CD14-positive monocyte (primary cell): ENCODE results near the gene MUC16. TPM values are rescaled to one million over a fixed set of nuclear protein-coding genes. Genes with fewer than 3 reads are reported as not detected.

Experiments
- DNase-seq, 3 donors: peaks; one replicate each; pipeline ENCODE4 v3.0.0-alpha.2; 2011 to 2022
- H2AFZ ChIP-seq: 2 replicates; pipeline ENCODE4 v1.6.0; 2012; ENCODE audit warnings: mild to moderate bottlenecking, low read depth, low read length, inconsistent platforms; ENCODE audit not compliant: insufficient read depth, poor library complexity, severe bottlenecking
- H3K27ac ChIP-seq, 2 donors: 1 replicate in 1 of 2; 2 replicates in 1 of 2; pipeline ENCODE4 v1.5.1; 2012 to 2013; ENCODE audit warnings: low read length in 2 of 2, control low read depth in 1 of 2, inconsistent platforms in 1 of 2, low read depth in 1 of 2, mild to moderate bottlenecking in 1 of 2
- H3K27me3 ChIP-seq, 2 donors: one replicate each; pipeline versions ENCODE4 v1.6.0 to v1.6.1; 2011 to 2013; ENCODE audit warnings: low read length in 2 of 2; ENCODE audit not compliant: control insufficient read depth in 2 of 2, insufficient read depth in 2 of 2
- H3K36me3 ChIP-seq, 2 donors: replicated peaks in 1 of 2; 1 replicate in 1 of 2; 2 replicates in 1 of 2; pipeline versions ENCODE4 v1.5.1 to v1.6.1; 2012 to 2013; ENCODE audit warnings: low read length in 2 of 2, control low read depth in 1 of 2, inconsistent platforms in 1 of 2, mild to moderate bottlenecking in 1 of 2; ENCODE audit not compliant: insufficient read depth in 2 of 2, control insufficient read depth in 1 of 2
- H3K4me1 ChIP-seq, 2 donors: 1 replicate in 1 of 2; 2 replicates in 1 of 2; pipeline versions ENCODE4 v1.5.1 to v1.6.1; 2012 to 2013; ENCODE audit warnings: low read length in 2 of 2, control low read depth in 1 of 2, inconsistent platforms in 1 of 2, mild to moderate bottlenecking in 1 of 2, moderate library complexity in 1 of 2; ENCODE audit not compliant: insufficient read depth in 2 of 2, control insufficient read depth in 1 of 2
- H3K4me2 ChIP-seq: replicated peaks from 2 replicates; pipeline ENCODE3; 2012; ENCODE audit warnings: low read length, moderate library complexity, mild to moderate bottlenecking; ENCODE audit not compliant: poor library complexity, severe bottlenecking; ENCODE audit errors: extremely low read depth
- H3K4me3 ChIP-seq, 3 experiments: fragments of 200-600 bp in 1 of 3; sonication (generic) in 1 of 3; replicated peaks in 1 of 3; 1 replicate in 2 of 3; 2 replicates in 1 of 3; pipeline ENCODE4 v1.5.1; 2011 to 2013; ENCODE audit warnings: low read length in 3 of 3, mild to moderate bottlenecking in 3 of 3, control low read depth in 2 of 3, low read depth in 2 of 3, inconsistent platforms in 1 of 3, moderate library complexity in 1 of 3
- H3K79me2 ChIP-seq: 2 replicates; pipeline ENCODE4 v1.6.0; 2012; ENCODE audit warnings: mild to moderate bottlenecking, control low read depth, inconsistent platforms, low read length, moderate library complexity; ENCODE audit not compliant: insufficient read depth
- H3K9ac ChIP-seq: 2 replicates; pipeline ENCODE4 v1.6.0; 2017; ENCODE audit warnings: low read length, mild to moderate bottlenecking; ENCODE audit not compliant: insufficient read depth, poor library complexity, severe bottlenecking
- H3K9me3 ChIP-seq, 2 donors: replicated peaks in 1 of 2; 1 replicate in 1 of 2; 2 replicates in 1 of 2; pipeline versions ENCODE4 v1.5.1 to v1.6.1; 2012 to 2013; ENCODE audit warnings: low read length in 2 of 2, control low read depth in 1 of 2; ENCODE audit not compliant: control insufficient read depth in 1 of 2, insufficient read depth in 1 of 2
- H4K20me1 ChIP-seq: 2 replicates; pipeline ENCODE4 v1.6.0; 2012; ENCODE audit warnings: mild to moderate bottlenecking, low read length, control low read depth, moderate library complexity; ENCODE audit not compliant: insufficient read depth
- H3K27ac Mint-ChIP-seq, 7 donors: one replicate each; pipeline ENCODE4 v1.8.0; 2020; ENCODE audit warnings: mild to moderate bottlenecking in 7 of 7, mixed read lengths in 7 of 7, moderate library complexity in 6 of 7, inconsistent platforms in 2 of 7
- H3K27me3 Mint-ChIP-seq, 3 donors: one replicate each; pipeline ENCODE4 v1.8.0; 2021 to 2022; ENCODE audit warnings: low read depth in 3 of 3, mild to moderate bottlenecking in 3 of 3, mixed read lengths in 3 of 3, moderate library complexity in 3 of 3, inconsistent platforms in 1 of 3
- H3K36me3 Mint-ChIP-seq, 2 donors: one replicate each; pipeline ENCODE4 v1.8.0; 2020; ENCODE audit warnings: mixed read lengths in 2 of 2, inconsistent platforms in 1 of 2, mild to moderate bottlenecking in 1 of 2
- H3K4me1 Mint-ChIP-seq: one replicate; pipeline ENCODE4 v1.8.0; 2020; ENCODE audit warnings: mild to moderate bottlenecking, mixed read lengths
- H3K4me3 Mint-ChIP-seq, 2 donors: one replicate each; pipeline ENCODE4 v1.8.0; 2020; ENCODE audit warnings: mild to moderate bottlenecking in 2 of 2, mixed read lengths in 2 of 2, moderate library complexity in 1 of 2
- H3K9me3 Mint-ChIP-seq, 7 donors: one replicate each; pipeline ENCODE4 v1.8.0; 2020 to 2022; ENCODE audit warnings: mixed read lengths in 7 of 7, mild to moderate bottlenecking in 6 of 7, moderate library complexity in 6 of 7, inconsistent platforms in 2 of 7
- CTCF ChIP-seq: fragments of 200-600 bp; IDR thresholded peaks from one replicate; pipeline ENCODE4 v1.8.0; 2022; ENCODE audit warnings: antibody characterized with exemption, mild to moderate bottlenecking
- WGBS: methylation state at CpG from one replicate; pipeline ENCODE4 v1.1.5; 2013; ENCODE audit warnings: missing lambda C conversion rate; ENCODE audit not compliant: insufficient coverage; 5-methylcytosine and 5-hydroxymethylcytosine counted together
- intact Hi-C, 2 donors: fragments of 100-400 bp; cut with micrococcal nuclease; formaldehyde crosslinking; loops; one replicate each; pipeline versions ENCODE4 v1.15.0 to v1.15.1; 2023
- polyA plus RNA-seq, 3 donors: library from polyadenylated mRNA; depleted of rRNA in 1 of 3; unstranded in 2 of 3; stranded (reverse) in 1 of 3; fragments of 300-500 nt in 2 of 3; fragments of >200 nt in 1 of 3; fragmentation: Illumina TruSeq in 2 of 3; gene quantifications; 1 replicate in 2 of 3; 2 replicates in 1 of 3; pipeline ENCODE4 v1.2.3, GENCODE V29; 2012 to 2021

Gene MUC16
- polyA plus RNA-seq, 3 donors = not detected

- intact Hi-C loops = no loop called here
- no peaks in the 10 kb centered on the region for H3K36me3 Mint-ChIP-seq
- Histone ChIP-seq H3K4me2 (no peak overlapping the region), H3K79me2 (no peaks in the 10 kb centered on the region), H2AFZ (no peak overlapping the region), H3K4me1 (no peaks in the 10 kb centered on the region), H3K36me3 (no peaks in the 10 kb centered on the region), H3K9ac (no peak overlapping the region), H3K4me3 (no peak overlapping the region), H3K27ac (no peak overlapping the region), H4K20me1 (no peaks in the 10 kb centered on the region), H3K27me3 (no peaks in the 10 kb centered on the region), H3K9me3 (peaks cover 0 to under 1% of the 10 kb centered on the region in 2 donors)
- H3K4me1 Mint-ChIP-seq = no peaks in the 10 kb centered on the region
- no peak for TF ChIP-seq CTCF
- H3K4me3 Mint-ChIP-seq = no peak overlapping the region
- peaks cover 0 to 3% (median 2%) of the 10 kb centered on the region in 3 donors for H3K27me3 Mint-ChIP-seq
- DNase-seq = no peak
- no peak overlapping the region for H3K27ac Mint-ChIP-seq
- peaks cover 0 to 5% (median under 1%) of the 10 kb centered on the region in 7 donors for H3K9me3 Mint-ChIP-seq
- WGBS = 69% methylated on average over 3 of the region's 3 CpGs
These were observed 23.9 kb downstream of the MUC16 start for GRCh38 chr19:8986296-8986695.

GRCh38 chr19:8973501-8974091 is 36.6 kb downstream of the MUC16 start:
- Histone ChIP-seq H3K4me3 (no peak overlapping the region), H4K20me1 (no peaks in the 10 kb centered on the region), H3K4me1 (no peaks in the 10 kb centered on the region), H3K79me2 (no peaks in the 10 kb centered on the region), H3K27me3 (no peaks in the 10 kb centered on the region), H2AFZ (no peak overlapping the region), H3K36me3 (no peaks in the 10 kb centered on the region), H3K27ac (no peak overlapping the region), H3K9me3 (peaks cover 0 to 11% of the 10 kb centered on the region in 2 donors), H3K4me2 (no peak overlapping the region), H3K9ac (no peak overlapping the region)
- Mint-ChIP-seq H3K4me3 (no peak overlapping the region), H3K4me1 (no peaks in the 10 kb centered on the region), H3K27ac (no peak overlapping the region), H3K36me3 (no peaks in the 10 kb centered on the region), H3K27me3 (peaks cover 0 to 2% (median 0%) of the 10 kb centered on the region in 3 donors), H3K9me3 (peaks cover 0 to 17% (median 4%) of the 10 kb centered on the region in 7 donors)
- no peak for TF ChIP-seq CTCF
- WGBS = 64% methylated on average over 5 of the region's 5 CpGs
- DNase-seq = no peak
- intact Hi-C loops = no loop called here
